ENCODE data around the gene EMX2.

DNA sequence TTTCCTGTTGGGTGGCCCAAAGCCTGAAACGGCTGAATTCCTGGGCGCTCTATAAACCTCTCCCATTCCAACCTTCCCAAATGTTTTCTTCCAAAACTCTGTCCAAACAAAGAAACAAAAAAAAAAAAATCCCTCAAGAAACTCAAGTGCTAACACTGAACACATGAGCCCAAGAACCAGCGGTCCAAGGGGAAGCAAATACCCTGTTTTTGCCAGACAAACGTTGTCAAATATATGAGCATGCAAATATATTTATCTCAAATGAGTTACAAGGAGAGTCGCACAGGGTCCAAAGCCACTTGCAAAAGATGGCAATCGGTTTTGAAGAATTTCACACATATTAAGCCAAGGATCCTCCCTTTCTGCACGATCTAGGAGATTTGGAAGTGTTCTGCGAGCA lies 23.3 kb upstream of the EMX2 start:
- TF ChIP-seq EZH2phosphoT487 (IDR thresholded peaks at IDR 0.05; ENCODE audit: insufficient read depth, low read depth), result no peak
- TF ChIP-seq EZH2 (IDR thresholded peaks at IDR 0.05; ENCODE audit: insufficient read depth, poor library complexity, severe bottlenecking), result no peak
